SK-N-MC (cell line): ENCODE results near the gene UGT1A7.
"Not testable (repeated sequence)": the region's sequence is repeated elsewhere in the genome, so short reads cannot be mapped to it uniquely, and the experiment has no call there.

Source experiments
- DNase-seq: peaks from one replicate; pipeline ENCODE4 v3.0.0-alpha.2; 2011; ENCODE audit warnings: low read depth, low spot score
- H3K27ac ChIP-seq: fragments of 200-600 bp; sonication (generic); 2 replicates; pipeline ENCODE4 v1.5.1; 2016; ENCODE audit warnings: mixed run types
- H3K36me3 ChIP-seq: fragments of 200-600 bp; sonication (generic); 2 replicates; pipeline ENCODE4 v1.6.1; 2017; ENCODE audit warnings: antibody characterized with exemption, low read length, mixed read lengths; ENCODE audit not compliant: insufficient read depth
- H3K4me3 ChIP-seq: fragments of 200-600 bp; sonication (generic); 2 replicates; pipeline ENCODE4 v1.5.1; 2016
- H3K9ac ChIP-seq: fragments of 200-600 bp; sonication (generic); 2 replicates; pipeline ENCODE4 v1.8.0; 2017; ENCODE audit warnings: mixed run types, mixed read lengths; ENCODE audit not compliant: insufficient read length
- H3K9me3 ChIP-seq: fragments of 200-600 bp; sonication (generic); 2 replicates; pipeline ENCODE4 v1.6.1; 2017; ENCODE audit warnings: low read depth, mild to moderate bottlenecking, antibody characterized with exemption, low read length, moderate library complexity, mixed read lengths
- EZH2 ChIP-seq: fragments of 200-600 bp; sonication (generic); IDR thresholded peaks from one replicate; pipeline ENCODE4 v1.6.1; 2017; ENCODE audit warnings: antibody characterized with exemption
- FOXP2 ChIP-seq: optimal IDR thresholded peaks from 2 replicates; pipeline ENCODE3; 2011; ENCODE audit warnings: mild to moderate bottlenecking, moderate library complexity; ENCODE audit not compliant: insufficient read depth; ENCODE audit errors: extremely low read length, control extremely low read depth
- POLR2AphosphoS5 ChIP-seq: IDR thresholded peaks from 2 replicates; pipeline ENCODE4 v1.6.1; 2012; ENCODE audit warnings: mild to moderate bottlenecking, low read depth, low read length, borderline replicate concordance

Gene UGT1A7

DNA sequence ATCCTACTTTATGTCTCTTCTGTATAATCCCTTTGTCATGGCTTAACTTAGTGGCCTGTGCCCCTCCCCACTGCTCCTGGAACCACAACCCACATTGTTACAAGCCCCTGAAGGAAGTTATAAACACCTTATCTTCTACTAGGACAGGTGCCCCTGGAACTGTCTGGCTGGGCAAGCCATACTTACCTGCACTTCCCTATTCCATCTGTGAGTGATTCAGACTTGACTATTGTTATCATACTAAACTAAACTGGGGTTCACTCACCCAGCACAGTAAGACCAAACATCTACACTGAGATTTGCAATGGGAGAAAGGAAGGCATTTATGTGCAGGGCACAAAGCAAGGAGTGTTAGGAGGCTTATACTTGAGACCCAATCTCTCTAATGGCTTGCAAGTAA, 7.3 kb downstream of the UGT1A7 start:
- TF ChIP-seq POLR2AphosphoS5, result no peak
- no peak for TF ChIP-seq FOXP2
- TF ChIP-seq EZH2, result no peak
- Histone ChIP-seq H3K4me3 (no peak overlapping the region), H3K9ac (no peak overlapping the region), H3K27ac (no peak overlapping the region), H3K9me3 (no peaks in the 10 kb centered on the region), H3K36me3 (no peaks in the 10 kb centered on the region)
- DNase-seq, result no peak

DNA sequence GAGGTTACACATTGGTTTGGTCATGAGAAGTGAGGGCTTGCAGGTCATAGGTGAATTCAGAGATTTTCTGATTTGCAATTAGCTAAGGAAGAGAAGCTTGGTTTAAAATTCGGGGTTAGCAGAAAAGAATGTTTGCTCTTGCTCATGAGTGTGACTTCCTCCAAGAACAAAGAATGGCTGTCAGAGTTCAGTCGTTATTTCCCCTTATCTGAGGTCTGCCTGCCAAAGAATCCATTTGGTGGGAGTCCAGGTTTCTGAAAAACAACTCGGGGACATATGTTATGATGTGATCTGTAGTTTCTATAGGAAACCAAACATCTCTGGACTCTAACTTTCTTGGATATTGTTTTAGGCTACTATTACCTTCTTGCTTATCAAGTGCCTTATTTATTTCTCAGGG, 7.8 kb downstream of the UGT1A7 start:
- TF ChIP-seq POLR2AphosphoS5 (no peak), EZH2 (no peak), FOXP2 (no peak)
- DNase-seq, result no peak
- H3K27ac ChIP-seq, result no peak overlapping the region
- no peaks in the 10 kb centered on the region for H3K9me3 ChIP-seq
- H3K4me3 ChIP-seq, result no peak overlapping the region
- no peak overlapping the region for H3K9ac ChIP-seq
- no peaks in the 10 kb centered on the region for H3K36me3 ChIP-seq

DNA sequence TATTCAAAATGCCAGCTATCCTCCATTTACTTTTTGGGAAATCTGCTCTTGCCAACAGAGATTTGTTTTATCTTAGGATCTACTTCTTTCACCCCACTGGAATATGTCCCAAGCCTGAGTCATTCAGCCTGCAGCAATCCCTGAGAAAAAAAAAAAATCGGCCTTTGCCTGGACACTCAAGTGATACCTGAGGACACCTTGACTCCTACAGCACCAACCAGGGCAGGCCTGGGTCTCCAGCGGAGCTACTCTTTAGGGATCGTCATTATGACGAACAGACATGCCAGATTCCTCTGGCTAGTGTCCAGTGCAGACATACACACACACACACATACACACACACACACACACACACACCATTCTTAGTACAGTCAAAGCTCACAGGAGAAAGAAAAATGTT, 8.7 kb downstream of the UGT1A7 start:
- no peak for DNase-seq
- Histone ChIP-seq H3K36me3 (no peaks in the 10 kb centered on the region), H3K9ac (no peak overlapping the region), H3K27ac (no peak overlapping the region), H3K9me3 (no peaks in the 10 kb centered on the region), H3K4me3 (no peak overlapping the region)
- TF ChIP-seq EZH2 (no peak), FOXP2 (no peak), POLR2AphosphoS5 (no peak)

DNA sequence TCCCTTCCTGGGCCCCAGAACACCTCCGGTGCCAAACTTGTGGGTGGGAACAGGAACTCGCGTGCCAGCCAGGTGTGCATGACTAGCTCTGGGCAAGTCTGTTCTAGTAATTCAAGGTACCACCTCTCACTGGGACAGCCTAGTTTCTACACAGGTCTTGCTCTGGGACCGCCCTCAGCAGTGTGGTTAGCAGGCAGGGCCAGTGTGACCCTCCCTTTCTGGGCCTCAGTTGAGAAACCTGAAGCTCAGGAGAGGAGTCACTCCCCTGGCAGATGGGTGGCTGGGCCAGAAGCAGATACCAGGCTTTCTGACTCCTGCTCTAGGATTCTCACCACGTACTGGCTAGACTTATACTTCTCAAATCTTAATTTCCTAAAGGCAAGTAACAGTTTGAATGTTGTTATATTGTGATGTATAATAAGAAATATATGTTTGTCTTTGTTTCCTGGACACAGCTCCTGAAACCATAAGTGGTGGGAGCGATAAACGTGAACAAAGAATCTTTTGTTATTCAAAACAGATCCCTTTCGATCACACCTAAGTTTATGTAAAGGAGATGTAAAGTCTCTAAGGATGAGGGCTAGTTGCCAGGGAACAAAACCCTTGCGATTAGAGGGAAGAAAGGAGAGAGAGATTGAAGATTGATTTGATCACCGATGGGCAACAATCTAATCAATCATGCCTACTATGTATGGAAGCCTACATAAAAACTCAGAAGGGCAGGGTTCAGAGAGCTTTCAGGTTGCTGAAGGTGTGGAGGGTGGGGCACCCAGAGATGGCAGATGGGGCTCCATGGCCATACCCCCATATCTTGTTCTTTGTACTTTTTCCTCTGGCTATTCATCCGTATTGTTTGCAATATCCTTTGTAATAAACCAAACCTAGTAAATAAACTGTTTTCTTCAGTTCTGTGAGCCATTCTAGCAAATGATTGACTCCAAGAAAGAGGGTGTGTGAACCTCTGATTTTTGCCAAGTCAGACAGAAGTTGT, 10.0 kb downstream of the UGT1A7 start:
- TF ChIP-seq EZH2 (no peak), POLR2AphosphoS5 (no peak), FOXP2 (no peak)
- DNase-seq, result no peak
- Histone ChIP-seq H3K27ac (no peak overlapping the region), H3K9ac (no peak overlapping the region), H3K36me3 (no peaks in the 10 kb centered on the region), H3K9me3 (no peaks in the 10 kb centered on the region), H3K4me3 (no peak overlapping the region)

DNA sequence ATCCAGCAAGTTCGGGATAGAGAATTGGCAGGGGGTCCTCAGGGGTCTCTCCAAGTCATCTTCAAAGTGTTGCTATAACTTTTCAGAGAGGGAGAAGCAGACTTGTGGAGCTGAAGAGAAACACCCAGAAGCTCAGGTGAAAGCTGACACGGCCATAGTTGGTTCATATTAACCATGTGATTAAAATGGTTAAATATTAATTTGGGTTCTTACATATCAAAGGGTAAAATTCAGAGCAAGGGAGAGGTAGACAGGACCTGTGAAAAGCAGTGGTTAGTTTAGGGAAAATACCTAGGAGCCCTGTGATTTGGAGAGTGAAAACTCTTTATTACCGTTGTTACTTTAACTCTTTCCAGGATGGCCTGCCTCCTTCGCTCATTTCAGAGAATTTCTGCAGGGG, 10.9 kb downstream of the UGT1A7 start, which contains the start of gene UGT1A6:
TSS of gene UGT1A6 (plus strand) at position 243 of the 400 bp plus-strand sequence. CDS start at position 358, 115 bp downstream.
- Histone ChIP-seq H3K27ac (no peak within 1 kb of the TSS), H3K9ac (no peak within 1 kb of the TSS), H3K9me3 (no peaks in the 10 kb centered on the region), H3K4me3 (no peak within 1 kb of the TSS), H3K36me3 (no peaks in the 10 kb centered on the region)
- TF ChIP-seq EZH2, result no peak
- no peak for TF ChIP-seq FOXP2
- no peak for TF ChIP-seq POLR2AphosphoS5
- DNase-seq, result no peak

DNA sequence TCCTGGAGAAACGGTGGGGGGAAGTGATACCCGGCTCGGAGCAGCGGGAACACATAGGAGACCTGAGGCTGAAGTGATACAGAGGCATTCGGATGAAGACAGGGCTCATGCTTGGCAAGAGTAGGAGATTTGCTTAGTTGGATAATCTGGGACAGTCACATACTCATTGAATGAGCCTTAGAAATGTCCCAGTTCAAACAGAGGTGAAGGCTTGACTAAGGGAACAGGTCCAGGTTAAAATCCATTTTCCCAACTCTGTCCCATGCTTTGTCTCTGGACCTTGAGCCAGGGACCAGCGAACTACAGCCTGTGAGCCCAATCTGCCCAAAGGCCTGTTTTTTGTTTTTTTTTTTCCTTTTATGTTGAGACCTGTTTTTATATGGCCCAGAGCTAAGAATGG, 12.3 kb downstream of the UGT1A7 start:
- TF ChIP-seq FOXP2 (no peak), EZH2 (no peak)
- H3K9me3 ChIP-seq, result 0 out of 2 replicates have a peak, but pooled peaks cover 3% of the 10 kb centered on the region
- DNase-seq, result no peak
- H3K4me3 ChIP-seq, result no peak overlapping the region
- no peaks in the 10 kb centered on the region for H3K36me3 ChIP-seq
- no peak overlapping the region for H3K9ac ChIP-seq
- no peak overlapping the region for H3K27ac ChIP-seq

DNA sequence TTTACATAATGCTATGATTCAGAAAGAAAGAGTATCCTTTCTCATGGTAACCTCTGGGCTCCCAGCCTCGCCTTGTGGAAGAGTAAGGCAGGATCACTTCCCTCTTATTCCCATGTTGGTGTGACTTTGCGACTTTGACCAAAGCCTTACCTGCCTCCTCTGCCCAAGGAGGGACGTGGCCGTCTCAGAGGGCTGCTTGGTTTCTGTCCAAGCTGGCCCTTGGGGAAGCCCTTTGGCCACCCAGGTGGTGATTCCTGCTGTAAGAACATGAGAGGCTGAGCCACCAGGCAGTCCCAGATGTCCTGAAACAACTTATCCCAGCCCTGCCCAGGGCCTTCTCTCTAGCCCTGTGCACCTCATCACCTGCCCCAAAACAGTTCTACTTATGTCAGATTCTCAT, 17.0 kb downstream of the UGT1A7 start:
- Histone ChIP-seq H3K36me3 (no peaks in the 10 kb centered on the region; the same call in 1 of the 2 replicates), H3K4me3 (no peak overlapping the region), H3K9ac (no peak overlapping the region), H3K9me3 (0 out of 2 replicates have a peak, but pooled peaks cover 3% of the 10 kb centered on the region), H3K27ac (peak overlapping the region; percentile 100)
- DNase-seq, result no peak
- TF ChIP-seq EZH2 (no peak), POLR2AphosphoS5 (no peak)

DNA sequence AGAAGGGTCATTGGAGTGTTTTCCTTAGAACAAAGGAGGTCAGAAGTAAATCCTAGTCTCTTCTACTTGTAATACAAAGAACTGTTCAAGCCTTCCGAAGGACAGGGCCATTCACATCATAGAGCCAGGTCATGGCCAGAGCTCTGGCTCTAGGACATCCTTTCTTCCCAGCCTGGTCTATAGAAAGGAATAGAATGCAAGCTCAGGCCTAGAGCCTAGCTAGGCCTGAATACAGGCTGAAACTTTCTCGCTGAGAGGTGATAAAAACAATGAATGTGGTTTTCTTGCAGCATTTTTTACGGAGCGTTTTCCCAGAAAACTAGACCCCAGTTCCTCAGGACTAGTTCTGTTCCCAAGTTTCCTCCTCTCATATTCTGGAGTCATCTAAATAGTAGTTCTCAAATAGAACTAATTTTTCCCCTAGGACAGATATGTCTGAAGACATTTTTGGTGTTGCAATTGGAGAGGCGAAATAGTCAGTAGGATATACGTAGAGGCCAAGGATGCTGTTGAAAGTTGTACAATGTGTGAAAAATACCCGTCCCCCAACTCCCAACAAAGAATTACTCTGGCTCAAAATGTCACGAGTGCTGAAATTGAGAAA, 17.8 kb downstream of the UGT1A7 start:
- H3K4me3 ChIP-seq, result peak overlapping the region; percentile 47
- TF ChIP-seq EZH2 (no peak), FOXP2 (no peak), POLR2AphosphoS5 (no peak)
- H3K36me3 ChIP-seq, result no peaks in the 10 kb centered on the region; the same call in 1 of the 2 replicates
- H3K27ac ChIP-seq, result peak overlapping the region; percentile 100
- DNase-seq, result no peak
- H3K9me3 ChIP-seq, result 0 out of 2 replicates have a peak, but pooled peaks cover 3% of the 10 kb centered on the region
- peak overlapping the region; percentile 82 for H3K9ac ChIP-seq

DNA sequence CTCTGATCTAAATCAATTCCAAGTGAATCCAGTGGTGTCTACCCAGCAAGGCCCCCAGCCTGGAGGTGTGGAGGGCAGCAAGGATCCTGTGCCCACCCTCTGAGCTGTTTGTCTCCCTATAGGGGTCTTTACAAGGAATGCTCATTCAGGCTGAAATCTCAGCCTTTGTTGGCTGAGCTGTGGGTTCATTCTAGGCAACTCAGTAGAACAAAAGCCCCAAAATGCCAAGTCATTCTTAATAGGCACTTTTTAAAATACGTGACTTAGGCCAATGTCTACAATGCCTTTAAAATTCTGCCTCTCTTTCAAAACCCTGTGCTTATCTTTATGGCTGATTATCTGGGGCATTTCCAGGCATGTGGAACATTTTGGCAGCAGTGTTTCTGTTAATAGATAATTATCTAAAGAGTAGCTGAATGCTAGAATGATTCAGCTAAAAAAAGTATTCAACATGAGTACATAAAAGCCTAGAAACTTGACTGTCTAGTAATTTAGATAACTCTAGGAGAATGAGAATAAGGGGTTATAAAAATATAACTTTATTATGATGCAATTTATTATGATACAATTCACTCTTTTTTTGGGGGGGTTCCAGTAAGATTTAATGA, 18.4 kb downstream of the UGT1A7 start:
- peak overlapping the region; percentile 100 for H3K27ac ChIP-seq
- 0 out of 2 replicates have a peak, but pooled peaks cover 3% of the 10 kb centered on the region for H3K9me3 ChIP-seq
- peak; percentile 96 for DNase-seq
- peak overlapping the region; percentile 47 for H3K4me3 ChIP-seq
- no peaks in the 10 kb centered on the region; the same call in 1 of the 2 replicates for H3K36me3 ChIP-seq
- H3K9ac ChIP-seq, result peak overlapping the region; percentile 82
- no peak for TF ChIP-seq FOXP2
- TF ChIP-seq POLR2AphosphoS5, result peak; percentile 37; the same call in 1 of the 2 replicates

DNA sequence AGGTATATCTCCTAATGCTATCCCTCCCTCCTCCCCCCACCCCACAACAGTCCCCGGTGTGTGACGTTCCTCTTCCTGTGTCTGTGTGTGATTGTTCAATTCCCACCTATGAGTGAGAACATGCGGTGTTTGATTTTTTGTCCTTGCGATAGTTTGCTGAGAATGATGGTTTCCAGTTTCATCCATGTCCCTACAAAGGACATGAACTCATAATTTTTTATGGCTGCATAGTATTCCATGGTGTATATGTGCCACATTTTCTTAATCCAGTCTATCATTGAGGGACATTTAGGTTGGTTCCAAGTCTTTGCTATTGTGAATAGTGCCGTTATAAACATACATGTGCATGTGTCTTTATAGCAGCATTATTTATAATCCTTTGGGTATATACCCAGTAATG, 19.1 kb downstream of the UGT1A7 start:
- H3K27ac ChIP-seq, result peak overlapping the region; percentile 100; the same call in 1 of the 2 replicates
- DNase-seq, H3K9me3 ChIP-seq, H3K9ac ChIP-seq, H3K4me3 ChIP-seq, H3K36me3 ChIP-seq: not testable (repeated sequence)
